Choroid plexus epithelial cell (primary cell): ENCODE results near the gene TTLL3.
"Not testable (repeated sequence)": the region's sequence is repeated elsewhere in the genome, so short reads cannot be mapped to it uniquely, and the experiment has no call there.

ENCODE experiments used
- DNase-seq: peaks from one replicate; pipeline ENCODE4 v3.0.0-alpha.2; 2010; ENCODE audit warnings: low read depth
- H3K4me3 ChIP-seq: 2 replicates; pipeline ENCODE4 v1.5.1; 2011; ENCODE audit warnings: low read depth, mild to moderate bottlenecking, control low read depth, low read length, moderate library complexity
- CTCF ChIP-seq: conservative IDR thresholded peaks from 2 replicates; pipeline ENCODE4 v1.5.1; 2011; ENCODE audit warnings: low read depth, mild to moderate bottlenecking, control low read depth, inconsistent platforms, low read length, moderate library complexity

Gene TTLL3

GRCh38 chr3:9768141-9768775, 41.8 kb upstream of the TTLL3 start:
- no peak for DNase-seq
- no peak for TF ChIP-seq CTCF
- no peak overlapping the region for H3K4me3 ChIP-seq

DNA sequence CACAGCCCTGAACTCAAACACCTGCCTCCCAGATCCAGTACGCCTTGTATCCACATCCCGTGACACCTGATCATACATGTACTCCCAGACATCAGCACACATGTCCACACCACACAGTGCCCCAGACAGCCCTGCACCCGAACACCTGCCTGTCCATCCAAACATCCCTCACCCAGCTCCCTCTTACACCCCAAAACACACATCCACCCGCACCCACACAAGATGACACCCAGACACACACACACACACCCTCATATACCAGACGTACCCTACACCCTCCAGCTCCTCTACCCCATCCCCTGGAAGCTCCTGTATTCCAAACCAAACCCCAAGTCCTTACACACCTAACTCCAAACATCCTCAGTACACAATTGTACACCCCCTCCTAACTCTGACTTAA, 41.0 kb upstream of the TTLL3 start:
- TF ChIP-seq CTCF, result no peak
- H3K4me3 ChIP-seq, result peak overlapping the region; percentile 51
- no peak for DNase-seq

DNA sequence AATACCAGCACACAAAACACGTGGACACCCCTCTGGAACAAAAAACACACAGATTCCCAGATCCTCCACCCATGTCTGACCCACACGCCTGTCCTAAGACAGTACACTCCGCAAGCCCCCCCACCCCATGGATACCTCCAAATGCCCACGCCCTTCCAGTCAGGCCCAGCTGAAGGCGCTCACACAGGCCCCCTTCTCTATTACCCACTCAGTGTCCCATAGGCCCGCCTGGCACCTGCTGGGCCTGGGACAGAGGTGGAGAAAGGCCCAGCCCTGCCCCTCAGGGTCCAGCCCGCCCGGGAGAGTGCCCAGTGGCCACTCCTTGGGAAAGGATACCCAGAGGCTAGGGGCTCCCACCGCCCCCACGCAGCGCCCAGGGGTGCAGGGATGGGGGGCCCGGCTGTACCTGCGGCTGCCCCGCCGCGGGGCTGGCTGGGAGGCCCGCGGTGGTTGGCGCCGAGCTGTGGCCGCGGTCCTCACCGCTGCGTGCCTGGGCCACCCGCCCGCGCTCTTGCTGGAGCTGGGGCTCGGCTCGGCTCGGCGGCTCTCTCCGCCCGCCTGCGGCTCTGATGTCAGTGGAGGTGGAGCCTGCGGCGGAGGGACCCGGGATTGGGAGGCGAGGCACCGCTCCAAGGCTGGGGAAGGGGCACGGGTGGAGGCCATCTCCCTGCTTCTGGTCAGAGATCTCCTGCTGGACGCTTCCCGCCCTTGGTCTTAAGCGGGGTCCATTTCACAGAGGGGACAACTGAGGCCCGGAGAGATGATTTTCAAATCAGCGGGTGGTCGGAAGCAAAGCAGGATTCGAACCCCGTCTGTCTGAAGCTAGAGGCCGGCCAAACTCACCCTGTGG, 40.4 kb upstream of the TTLL3 start, which contains the start of gene CAMK1:
TSS of gene CAMK1 (minus strand) at position 522 of the 850 bp plus-strand sequence. CDS start 2,198 bp downstream, outside the sequence.
- peak; percentile 57 for DNase-seq
- TF ChIP-seq CTCF, result no peak
- H3K4me3 ChIP-seq, result peak within 1 kb of the TSS; percentile 51

DNA sequence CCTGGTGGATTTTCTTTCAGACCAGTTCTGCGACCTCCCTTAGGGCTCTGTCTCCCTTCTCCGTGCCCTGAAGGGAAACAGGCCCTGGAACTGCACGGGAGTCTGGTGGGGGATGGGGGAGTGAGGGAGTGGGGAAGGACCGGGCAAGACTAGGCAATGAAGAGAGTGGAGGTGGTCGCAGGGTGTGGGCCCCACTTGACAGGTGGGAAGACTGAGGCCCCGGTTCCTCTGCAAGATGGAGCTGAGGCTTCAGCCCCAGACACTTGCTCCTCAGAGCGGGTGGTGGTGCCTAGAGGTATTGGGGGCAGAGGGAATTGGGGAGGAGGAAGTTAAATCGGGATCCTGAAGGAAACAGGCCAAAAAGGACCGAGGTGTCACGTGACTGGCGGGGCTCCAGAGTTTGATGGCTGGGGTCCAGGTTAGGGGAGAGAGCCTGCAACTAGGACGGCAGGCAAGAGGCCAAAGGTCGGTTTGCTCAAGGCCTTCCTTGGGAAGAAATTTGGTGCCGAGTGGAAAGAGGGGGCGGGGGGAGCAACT, 39.7 kb upstream of the TTLL3 start:
- TF ChIP-seq CTCF, result no peak
- H3K4me3 ChIP-seq, result peak overlapping the region; percentile 51
- DNase-seq, result peak; percentile 56

GRCh38 chr3:9771007-9771406, 39.1 kb upstream of the TTLL3 start:
- not testable (repeated sequence) for DNase-seq, H3K4me3 ChIP-seq

GRCh38 chr3:9776896-9777693, 33.0 kb upstream of the TTLL3 start:
- no peak for TF ChIP-seq CTCF
- no peak overlapping the region for H3K4me3 ChIP-seq
- DNase-seq, result no peak

DNA sequence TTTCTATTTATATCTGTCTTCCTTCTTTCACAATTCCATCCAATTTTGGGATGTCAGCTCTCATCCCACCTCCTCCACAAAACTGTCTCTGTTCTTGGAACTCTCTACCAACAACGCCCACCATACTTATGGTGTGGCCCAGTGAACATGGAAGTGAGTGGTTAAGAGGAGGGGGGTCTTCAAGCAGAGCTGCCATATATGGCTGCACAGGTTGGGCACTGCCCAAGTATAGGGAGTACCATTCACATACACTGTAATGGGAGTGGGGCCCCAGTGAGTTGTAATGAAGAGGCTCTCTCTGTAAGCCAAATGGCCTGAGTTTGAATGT, 32.4 kb upstream of the TTLL3 start:
- DNase-seq, result no peak
- no peak overlapping the region for H3K4me3 ChIP-seq
- no peak for TF ChIP-seq CTCF
